GM20431 (cell line): ENCODE data around the gene CATSPERE.

Experiments
- in situ Hi-C: fragments of 300-500 bp; cut with MseI, MboI; formaldehyde crosslinking; loops from one replicate; pipeline ENCODE4 v1.15.0; 2020; ENCODE audit warnings: low sequenced_read_pairs; ENCODE audit not compliant: unreplicated experiment

Gene CATSPERE

GRCh38 chr1:244461245-244462071 is at the start of gene CATSPERE:
Gene CATSPERE, plus strand, starts transcription at chr1:244461273. Its CDS starts 157 bp downstream, at chr1:244461430.
- in situ Hi-C loops = no loop called here

- in situ Hi-C loops = no loop called here
Measured at GRCh38 chr1:244412176-244412575, 48.9 kb upstream of the CATSPERE start.

GRCh38 chr1:244413736-244414135 is 47.3 kb upstream of the CATSPERE start:
- in situ Hi-C loops = no loop called here

- in situ Hi-C loops = no loop called here
Measured at GRCh38 chr1:244414543-244414942, 46.5 kb upstream of the CATSPERE start.

GRCh38 chr1:244419024-244419423 is 42.0 kb upstream of the CATSPERE start:
- in situ Hi-C loops = no loop called here

GRCh38 chr1:244422174-244422573 is 38.9 kb upstream of the CATSPERE start:
- in situ Hi-C loops = no loop called here

- in situ Hi-C loops = no loop called here
Measured at GRCh38 chr1:244424649-244425334, 36.3 kb upstream of the CATSPERE start.

- in situ Hi-C loops = no loop called here
Measured at GRCh38 chr1:244427647-244428046, 33.4 kb upstream of the CATSPERE start.

GRCh38 chr1:244429818-244430217 is 31.3 kb upstream of the CATSPERE start:
- in situ Hi-C loops = no loop called here

- in situ Hi-C loops = no loop called here
Measured at GRCh38 chr1:244431166-244431565, 29.9 kb upstream of the CATSPERE start.

GRCh38 chr1:244435562-244436205 is 25.4 kb upstream of the CATSPERE start:
- in situ Hi-C loops = no loop called here

GRCh38 chr1:244436336-244437085 is 24.6 kb upstream of the CATSPERE start:
- in situ Hi-C loops = no loop called here

GRCh38 chr1:244437086-244437468 is 24.0 kb upstream of the CATSPERE start:
- in situ Hi-C loops = no loop called here

- in situ Hi-C loops = no loop called here
Measured at GRCh38 chr1:244439391-244440032, 21.6 kb upstream of the CATSPERE start.

- in situ Hi-C loops = no loop called here
Measured at GRCh38 chr1:244442850-244443249, 18.2 kb upstream of the CATSPERE start.

GRCh38 chr1:244444854-244445253 is 16.2 kb upstream of the CATSPERE start:
- in situ Hi-C loops = no loop called here

- in situ Hi-C loops = no loop called here
Measured at GRCh38 chr1:244445320-244446181, 15.5 kb upstream of the CATSPERE start.

GRCh38 chr1:244447024-244447423 is 14.0 kb upstream of the CATSPERE start:
- in situ Hi-C loops = no loop called here

GRCh38 chr1:244447552-244447951 is 13.5 kb upstream of the CATSPERE start:
- in situ Hi-C loops = no loop called here
